OCI-LY1 (cell line): ENCODE measurements around the gene CFI.
A peak's percentile ranks its signal among the peaks of the same experiment; 100 is the strongest.

ENCODE experiments used
- H2AFZ ChIP-seq: fragments of 200-600 bp; sonication (generic), shearing (Covaris generic); 2 replicates; pipeline ENCODE4 v1.6.0; 2014; ENCODE audit warnings: antibody characterized with exemption, mild to moderate bottlenecking, low read length
- H3F3A ChIP-seq: fragments of 200-600 bp; sonication (generic), shearing (Covaris generic); 2 replicates; pipeline ENCODE4 v1.6.0; 2014; ENCODE audit warnings: mild to moderate bottlenecking, antibody characterized with exemption, low read length, moderate library complexity; ENCODE audit not compliant: insufficient read depth
- H3K27ac ChIP-seq: fragments of 200-600 bp; sonication (generic); 2 replicates; pipeline ENCODE4 v1.5.1; 2014; ENCODE audit warnings: low read length, mixed run types, mild to moderate bottlenecking, low read depth; ENCODE audit not compliant: poor library complexity, severe bottlenecking
- H3K27me3 ChIP-seq: fragments of 200-600 bp; sonication (generic); 2 replicates; pipeline ENCODE4 v1.6.0; 2014; ENCODE audit warnings: antibody characterized with exemption, mild to moderate bottlenecking, low read length, moderate library complexity; ENCODE audit not compliant: insufficient read depth
- H3K36me3 ChIP-seq: fragments of 200-600 bp; sonication (generic); 2 replicates; pipeline ENCODE4 v1.6.1; 2014; ENCODE audit warnings: mild to moderate bottlenecking, antibody characterized with exemption, low read length, moderate library complexity, mixed read lengths; ENCODE audit not compliant: insufficient read depth
- H3K4me1 ChIP-seq: fragments of 200-600 bp; sonication (generic); 2 replicates; pipeline ENCODE4 v1.5.1; 2014; ENCODE audit warnings: mild to moderate bottlenecking, low read length, moderate library complexity; ENCODE audit not compliant: insufficient read depth, severe bottlenecking
- H3K4me2 ChIP-seq: fragments of 200-600 bp; sonication (generic), shearing (Covaris generic); 2 replicates; pipeline ENCODE4 v1.6.1; 2014; ENCODE audit warnings: low read length
- H3K4me3 ChIP-seq: fragments of 200-600 bp; sonication (generic); 2 replicates; pipeline ENCODE4 v1.5.1; 2014; ENCODE audit warnings: low read length, low read depth, mild to moderate bottlenecking, mixed read lengths; ENCODE audit not compliant: poor library complexity, severe bottlenecking
- H3K79me2 ChIP-seq: fragments of 200-600 bp; shearing (Covaris generic); 2 replicates; pipeline ENCODE4 v1.6.1; 2016; ENCODE audit warnings: mixed run types, low read length, mixed read lengths; ENCODE audit not compliant: insufficient read depth
- H3K9ac ChIP-seq: fragments of 200-600 bp; sonication (generic), shearing (Covaris generic); 2 replicates; pipeline ENCODE4 v1.6.1; 2014; ENCODE audit warnings: mild to moderate bottlenecking, low read length, mixed read lengths
- H3K9me2 ChIP-seq: fragments of 200-600 bp; sonication (generic), shearing (Covaris generic); 2 replicates; pipeline ENCODE4 v1.6.1; 2014; ENCODE audit warnings: low read depth, mild to moderate bottlenecking, low read length, mixed read lengths
- H3K9me3 ChIP-seq: fragments of 200-600 bp; shearing (Covaris generic); 2 replicates; pipeline ENCODE4 v1.6.1; 2014; ENCODE audit warnings: low read length, mixed read lengths
- H4K20me1 ChIP-seq: fragments of 200-600 bp; sonication (generic), shearing (Covaris generic); 2 replicates; pipeline ENCODE4 v1.6.0; 2016; ENCODE audit warnings: mild to moderate bottlenecking, low read length; ENCODE audit not compliant: insufficient read depth
- EZH2 ChIP-seq: fragments of 200-600 bp; sonication (generic), shearing (Covaris generic); IDR thresholded peaks from 2 replicates; pipeline ENCODE4 v1.8.0; 2017; ENCODE audit warnings: borderline replicate concordance, mixed run types, mild to moderate bottlenecking, antibody characterized with exemption, low read length, moderate library complexity, mixed read lengths
- TF ChIP-seq, protein P1 (sequence below): fragments of 200-600 bp; sonication (generic), shearing (Covaris generic); IDR thresholded peaks from 2 replicates; pipeline ENCODE4 v1.5.1; 2017; ENCODE audit warnings: mild to moderate bottlenecking, antibody characterized with exemption, low read length, moderate library complexity, mixed read lengths

The CFI gene

DNA sequence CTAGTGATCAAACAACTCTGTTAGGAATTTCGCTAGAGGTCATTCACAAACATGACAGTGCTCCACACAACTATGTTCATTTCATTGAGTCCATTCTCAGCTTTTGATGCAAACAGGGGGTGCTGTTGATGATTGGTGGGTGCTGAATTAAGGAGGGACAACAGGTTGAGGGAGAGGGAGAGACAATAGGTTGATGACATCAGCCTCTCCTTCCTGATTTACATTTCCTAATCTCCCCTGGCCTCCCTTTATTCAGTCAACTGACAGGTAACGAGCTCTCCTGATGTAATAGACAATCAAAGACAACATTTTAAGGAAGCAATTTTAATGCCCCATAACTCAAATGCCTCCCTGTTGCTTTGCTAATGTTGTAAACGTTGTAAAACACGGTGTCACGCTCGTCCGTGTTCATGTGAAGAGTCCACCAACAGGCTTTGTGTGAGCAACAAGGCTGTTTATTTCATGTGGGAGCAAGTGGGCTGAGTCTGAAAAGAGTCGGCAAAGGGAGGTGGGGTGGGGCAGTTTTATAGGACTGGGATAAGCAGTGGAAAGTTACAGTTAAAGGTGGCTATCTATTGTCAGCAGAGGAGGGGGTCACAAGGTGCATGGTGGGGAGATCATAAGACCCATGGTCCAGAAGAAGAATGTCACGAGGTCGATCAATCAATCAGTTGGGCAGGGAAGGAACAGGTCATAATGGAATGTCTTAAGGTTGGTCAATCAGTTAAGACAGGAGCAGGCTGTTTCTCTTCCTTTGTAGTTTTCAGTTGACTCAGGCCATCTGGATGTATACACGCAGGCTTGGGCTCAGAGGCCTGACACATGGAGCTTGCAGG, 9.0 kb upstream of the CFI start:
- no peak overlapping the region for H2AFZ ChIP-seq

DNA sequence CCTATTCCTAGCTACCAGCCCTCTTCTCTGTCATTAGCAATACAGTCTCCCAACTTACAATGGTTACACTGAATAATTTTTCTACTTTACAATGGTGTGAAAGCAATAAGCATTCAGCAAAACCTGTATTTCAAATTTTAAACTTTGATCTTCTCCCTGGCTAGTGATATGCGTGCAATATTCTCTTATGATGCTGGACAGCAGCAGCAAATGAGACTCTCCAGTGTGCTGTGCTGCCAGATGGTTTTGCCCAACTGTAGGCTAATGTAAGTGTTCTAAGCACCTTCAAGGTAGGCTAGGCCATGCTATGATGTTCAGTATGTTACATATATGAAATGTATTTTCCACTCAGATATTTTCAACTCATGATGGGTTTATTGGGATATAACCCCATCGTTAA, 7.9 kb upstream of the CFI start:
- Histone ChIP-seq H3K4me3 (no peak overlapping the region), H3K27ac (no peak overlapping the region), H2AFZ (no peak overlapping the region), H3K4me1 (peaks cover 4% of the 10 kb centered on the region), H3K9me2 (no peaks in the 10 kb centered on the region), H3K9ac (no peak overlapping the region), H3K9me3 (no peaks in the 10 kb centered on the region), H4K20me1 (no peaks in the 10 kb centered on the region), H3K79me2 (no peaks in the 10 kb centered on the region), H3F3A (no peaks in the 10 kb centered on the region), H3K27me3 (no peaks in the 10 kb centered on the region), H3K4me2 (no peak overlapping the region), H3K36me3 (no peaks in the 10 kb centered on the region)
- TF ChIP-seq, protein P1, sequence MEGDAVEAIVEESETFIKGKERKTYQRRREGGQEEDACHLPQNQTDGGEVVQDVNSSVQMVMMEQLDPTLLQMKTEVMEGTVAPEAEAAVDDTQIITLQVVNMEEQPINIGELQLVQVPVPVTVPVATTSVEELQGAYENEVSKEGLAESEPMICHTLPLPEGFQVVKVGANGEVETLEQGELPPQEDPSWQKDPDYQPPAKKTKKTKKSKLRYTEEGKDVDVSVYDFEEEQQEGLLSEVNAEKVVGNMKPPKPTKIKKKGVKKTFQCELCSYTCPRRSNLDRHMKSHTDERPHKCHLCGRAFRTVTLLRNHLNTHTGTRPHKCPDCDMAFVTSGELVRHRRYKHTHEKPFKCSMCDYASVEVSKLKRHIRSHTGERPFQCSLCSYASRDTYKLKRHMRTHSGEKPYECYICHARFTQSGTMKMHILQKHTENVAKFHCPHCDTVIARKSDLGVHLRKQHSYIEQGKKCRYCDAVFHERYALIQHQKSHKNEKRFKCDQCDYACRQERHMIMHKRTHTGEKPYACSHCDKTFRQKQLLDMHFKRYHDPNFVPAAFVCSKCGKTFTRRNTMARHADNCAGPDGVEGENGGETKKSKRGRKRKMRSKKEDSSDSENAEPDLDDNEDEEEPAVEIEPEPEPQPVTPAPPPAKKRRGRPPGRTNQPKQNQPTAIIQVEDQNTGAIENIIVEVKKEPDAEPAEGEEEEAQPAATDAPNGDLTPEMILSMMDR: no peak
- TF ChIP-seq EZH2: no peak

More for the DNA sequence above, 9.0 kb upstream of the CFI start:
- Histone ChIP-seq H3K36me3 (no peaks in the 10 kb centered on the region), H3F3A (no peaks in the 10 kb centered on the region), H3K4me2 (no peak overlapping the region), H3K79me2 (peaks cover under 1% of the 10 kb centered on the region; the same call in 1 of the 2 replicates), H3K4me3 (no peak overlapping the region), H3K27me3 (no peaks in the 10 kb centered on the region), H3K9me3 (no peaks in the 10 kb centered on the region), H4K20me1 (no peaks in the 10 kb centered on the region), H3K27ac (no peak overlapping the region), H3K9me2 (no peaks in the 10 kb centered on the region), H3K4me1 (peaks cover 8% of the 10 kb centered on the region), H3K9ac (no peak overlapping the region)
- TF ChIP-seq EZH2: no peak
- TF ChIP-seq, protein P1: no peak

- TF ChIP-seq EZH2: no peak
- TF ChIP-seq, protein P1: peak; percentile 57
- no peaks in the 10 kb centered on the region for H3F3A ChIP-seq
- no peak overlapping the region for H3K27ac ChIP-seq
- H3K4me3 ChIP-seq: no peak overlapping the region
- H4K20me1 ChIP-seq: no peaks in the 10 kb centered on the region
- no peaks in the 10 kb centered on the region for H3K27me3 ChIP-seq
- H3K4me1 ChIP-seq: no peaks in the 10 kb centered on the region
- no peak overlapping the region for H2AFZ ChIP-seq
- H3K79me2 ChIP-seq: no peaks in the 10 kb centered on the region
- no peaks in the 10 kb centered on the region for H3K9me3 ChIP-seq
- no peak overlapping the region for H3K9ac ChIP-seq
- no peak overlapping the region for H3K4me2 ChIP-seq
- H3K9me2 ChIP-seq: no peaks in the 10 kb centered on the region
- H3K36me3 ChIP-seq: no peaks in the 10 kb centered on the region
Measured at GRCh38 chr4:109803924-109804571, 2.2 kb upstream of the CFI start.
